Panc1 (cell line): ENCODE data around the gene TTC28. TPM values are rescaled to one million over a fixed set of nuclear protein-coding genes. Genes with fewer than 3 reads are reported as not detected.

Experiments used
- ATAC-seq: fragments of 200-7000 bp; cut with Tn5 transposase; 2 replicates; pipeline ENCODE4 v1.9.1; 2020; ENCODE audit warnings: mild to moderate bottlenecking, moderate library complexity
- BruUV-seq: library from RNA; stranded (reverse); fragments of 400-500 nt; replicated peaks from 2 replicates; lab custom pipeline; 2021; lab: Mats Ljungman, UMichigan
- CTCF ChIA-PET: fragments of 300-600 bp; sonication (Branson Sonifier 250); formaldehyde crosslinking; loops from one replicate; lab custom pipeline; 2022; ENCODE audit warnings: antibody characterized with exemption; lab: Charles Lee
- POLR2A ChIA-PET: fragments of 300-600 bp; sonication (Branson Sonifier 250); formaldehyde crosslinking; loops from one replicate; lab custom pipeline; 2022; ENCODE audit warnings: antibody characterized with exemption; lab: Charles Lee
- DNase-seq: peaks from one replicate; pipeline ENCODE4 v3.0.0-alpha.2; 2010; ENCODE audit warnings: low read depth, low spot score
- H3K27ac ChIP-seq: 2 replicates; pipeline ENCODE4 v1.5.1; 2011; ENCODE audit warnings: mild to moderate bottlenecking, low read length, inconsistent platforms
- H3K27me3 ChIP-seq: fragments of 200-500 bp; sonication (Bioruptor generic); 2 replicates; pipeline ENCODE4 v1.6.0; 2014; ENCODE audit warnings: low read length, inconsistent platforms; ENCODE audit not compliant: control insufficient read depth, insufficient read depth
- H3K36me3 ChIP-seq: fragments of 200-500 bp; sonication (Bioruptor generic); 2 replicates; pipeline ENCODE4 v1.5.1; 2014; ENCODE audit warnings: inconsistent platforms, mild to moderate bottlenecking, low read length, moderate library complexity; ENCODE audit not compliant: control insufficient read depth, insufficient read depth
- H3K4me1 ChIP-seq: 2 replicates; pipeline ENCODE4 v1.5.1; 2011; ENCODE audit warnings: inconsistent platforms, mild to moderate bottlenecking, low read length, moderate library complexity; ENCODE audit not compliant: control insufficient read depth, insufficient read depth
- H3K4me3 ChIP-seq, 2 experiments: 2 replicates each; pipeline ENCODE4 v1.5.1; 2011 to 2012; ENCODE audit warnings: low read depth in 2 of 2, low read length in 2 of 2, mild to moderate bottlenecking in 2 of 2, inconsistent platforms in 1 of 2, moderate library complexity in 1 of 2
- H3K9me3 ChIP-seq: fragments of 200-500 bp; sonication (Bioruptor generic); 2 replicates; pipeline ENCODE4 v1.5.1; 2014; ENCODE audit warnings: low read depth, mild to moderate bottlenecking, inconsistent platforms, low read length, moderate library complexity; ENCODE audit not compliant: control insufficient read depth, insufficient read depth
- POLR2AphosphoS5 ChIP-seq: IDR thresholded peaks from 2 replicates; pipeline ENCODE4 v1.6.1; 2012; ENCODE audit warnings: mild to moderate bottlenecking, low read depth, low read length, moderate library complexity
- SIN3A ChIP-seq: IDR thresholded peaks from 2 replicates; pipeline ENCODE4 v1.6.1; 2012; ENCODE audit warnings: low read depth, mild to moderate bottlenecking, low read length, moderate library complexity, borderline replicate concordance; ENCODE audit not compliant: insufficient read depth
- TCF7L2 ChIP-seq: IDR thresholded peaks from 2 replicates; pipeline ENCODE4 v1.6.1; 2011; ENCODE audit warnings: mild to moderate bottlenecking, low read depth, low read length, inconsistent platforms
- in situ Hi-C: cut with HindIII; loops from 2 replicates; pipeline ENCODE4 v1.10.0; 2016; ENCODE audit warnings: low sequenced_read_pairs, low pct_unique_long_range_greater_than_20kb
- intact Hi-C: fragments of 100-400 bp; cut with micrococcal nuclease; formaldehyde crosslinking; loops from one replicate; pipeline ENCODE4 v1.10.0; 2022; ENCODE audit not compliant: unreplicated experiment
- total RNA-seq: library from RNA; stranded (reverse); gene quantifications from one replicate; pipeline ENCODE4 v1.2.1, GENCODE V29; 2021; ENCODE audit not compliant: unreplicated experiment
- TF ChIP-seq, protein P1 (sequence below): fragments of 450-650 bp; IDR thresholded peaks from 2 replicates; pipeline ENCODE4 v1.5.1; 2017; ENCODE audit warnings: mild to moderate bottlenecking
- TF ChIP-seq, protein P2 (sequence below), 2 experiments: IDR thresholded peaks; 2 replicates each; pipeline ENCODE4 v1.6.1; 2011 to 2012; ENCODE audit warnings: low read depth in 2 of 2, control low read depth in 1 of 2, low read length in 1 of 2, mild to moderate bottlenecking in 1 of 2, moderate library complexity in 1 of 2; ENCODE audit not compliant: insufficient read depth in 1 of 2

Gene TTC28
- total RNA-seq, 1 experiment from 2014 or later: 24.8 TPM

DNA sequence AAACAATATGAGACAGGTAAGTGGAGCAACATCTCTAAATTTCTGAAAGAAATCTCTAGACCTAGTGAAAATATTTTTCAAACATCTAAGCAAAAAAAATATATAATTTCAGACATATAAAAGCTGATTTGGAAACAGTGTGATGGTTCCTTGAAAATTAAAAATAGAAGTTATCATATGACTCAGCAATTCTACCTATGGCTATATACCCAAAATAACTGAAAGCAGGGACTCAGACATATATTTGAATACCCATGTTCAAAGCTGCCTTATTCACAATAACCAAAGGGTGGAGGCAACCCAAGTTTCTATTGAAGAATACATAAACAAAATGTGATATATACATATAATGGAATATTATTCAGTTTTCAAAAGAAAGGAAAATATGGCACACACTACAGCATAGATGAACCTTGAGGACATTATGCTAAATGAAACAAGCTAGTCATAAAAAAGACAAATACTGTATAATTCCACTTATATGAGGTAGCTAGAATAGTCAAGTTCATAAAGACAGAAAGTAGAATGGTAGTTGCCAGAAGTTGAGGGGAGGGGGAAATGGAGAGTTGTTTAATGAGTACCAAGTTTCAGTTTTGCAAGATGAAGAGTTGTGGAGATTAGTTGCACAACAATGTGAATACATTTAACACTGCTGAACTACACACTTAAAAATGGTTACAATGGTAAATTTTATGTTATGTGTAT lies 300.4 kb downstream of the TTC28 start:
- no peak for ATAC-seq
- Histone ChIP-seq H3K27ac (no peak overlapping the region), H3K4me1 (no peaks in the 10 kb centered on the region), H3K27me3 (no peaks in the 10 kb centered on the region), H3K9me3 (no peaks in the 10 kb centered on the region), H3K36me3 (no peaks in the 10 kb centered on the region), H3K4me3 (no peak overlapping the region)
- no peak for DNase-seq
- ChIA-PET CTCF (no interaction called here), POLR2A (no interaction called here)
- intact Hi-C loops (no loop called here), in situ Hi-C loops (no loop called here)
- no peak for TF ChIP-seq POLR2AphosphoS5
- BruUV-seq: no TSS peak

GRCh38 chr22:28375761-28376534 lies 303.7 kb downstream of the TTC28 start:
- ATAC-seq (no peak), DNase-seq (no peak)
- no TSS peak for BruUV-seq
- intact Hi-C loops (no loop called here), in situ Hi-C loops (no loop called here)
- no peaks in the 10 kb centered on the region for H3K9me3 ChIP-seq
- H3K4me1 ChIP-seq: no peaks in the 10 kb centered on the region
- ChIA-PET POLR2A (no interaction called here), CTCF (no interaction called here)
- H3K27me3 ChIP-seq: no peaks in the 10 kb centered on the region
- H3K27ac ChIP-seq: no peak overlapping the region
- H3K4me3 ChIP-seq: no peak overlapping the region
- no peaks in the 10 kb centered on the region for H3K36me3 ChIP-seq
- TF ChIP-seq, protein P1, sequence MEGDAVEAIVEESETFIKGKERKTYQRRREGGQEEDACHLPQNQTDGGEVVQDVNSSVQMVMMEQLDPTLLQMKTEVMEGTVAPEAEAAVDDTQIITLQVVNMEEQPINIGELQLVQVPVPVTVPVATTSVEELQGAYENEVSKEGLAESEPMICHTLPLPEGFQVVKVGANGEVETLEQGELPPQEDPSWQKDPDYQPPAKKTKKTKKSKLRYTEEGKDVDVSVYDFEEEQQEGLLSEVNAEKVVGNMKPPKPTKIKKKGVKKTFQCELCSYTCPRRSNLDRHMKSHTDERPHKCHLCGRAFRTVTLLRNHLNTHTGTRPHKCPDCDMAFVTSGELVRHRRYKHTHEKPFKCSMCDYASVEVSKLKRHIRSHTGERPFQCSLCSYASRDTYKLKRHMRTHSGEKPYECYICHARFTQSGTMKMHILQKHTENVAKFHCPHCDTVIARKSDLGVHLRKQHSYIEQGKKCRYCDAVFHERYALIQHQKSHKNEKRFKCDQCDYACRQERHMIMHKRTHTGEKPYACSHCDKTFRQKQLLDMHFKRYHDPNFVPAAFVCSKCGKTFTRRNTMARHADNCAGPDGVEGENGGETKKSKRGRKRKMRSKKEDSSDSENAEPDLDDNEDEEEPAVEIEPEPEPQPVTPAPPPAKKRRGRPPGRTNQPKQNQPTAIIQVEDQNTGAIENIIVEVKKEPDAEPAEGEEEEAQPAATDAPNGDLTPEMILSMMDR: no peak
- TF ChIP-seq TCF7L2 (no peak), POLR2AphosphoS5 (no peak), SIN3A (no peak)
- TF ChIP-seq, protein P2, sequence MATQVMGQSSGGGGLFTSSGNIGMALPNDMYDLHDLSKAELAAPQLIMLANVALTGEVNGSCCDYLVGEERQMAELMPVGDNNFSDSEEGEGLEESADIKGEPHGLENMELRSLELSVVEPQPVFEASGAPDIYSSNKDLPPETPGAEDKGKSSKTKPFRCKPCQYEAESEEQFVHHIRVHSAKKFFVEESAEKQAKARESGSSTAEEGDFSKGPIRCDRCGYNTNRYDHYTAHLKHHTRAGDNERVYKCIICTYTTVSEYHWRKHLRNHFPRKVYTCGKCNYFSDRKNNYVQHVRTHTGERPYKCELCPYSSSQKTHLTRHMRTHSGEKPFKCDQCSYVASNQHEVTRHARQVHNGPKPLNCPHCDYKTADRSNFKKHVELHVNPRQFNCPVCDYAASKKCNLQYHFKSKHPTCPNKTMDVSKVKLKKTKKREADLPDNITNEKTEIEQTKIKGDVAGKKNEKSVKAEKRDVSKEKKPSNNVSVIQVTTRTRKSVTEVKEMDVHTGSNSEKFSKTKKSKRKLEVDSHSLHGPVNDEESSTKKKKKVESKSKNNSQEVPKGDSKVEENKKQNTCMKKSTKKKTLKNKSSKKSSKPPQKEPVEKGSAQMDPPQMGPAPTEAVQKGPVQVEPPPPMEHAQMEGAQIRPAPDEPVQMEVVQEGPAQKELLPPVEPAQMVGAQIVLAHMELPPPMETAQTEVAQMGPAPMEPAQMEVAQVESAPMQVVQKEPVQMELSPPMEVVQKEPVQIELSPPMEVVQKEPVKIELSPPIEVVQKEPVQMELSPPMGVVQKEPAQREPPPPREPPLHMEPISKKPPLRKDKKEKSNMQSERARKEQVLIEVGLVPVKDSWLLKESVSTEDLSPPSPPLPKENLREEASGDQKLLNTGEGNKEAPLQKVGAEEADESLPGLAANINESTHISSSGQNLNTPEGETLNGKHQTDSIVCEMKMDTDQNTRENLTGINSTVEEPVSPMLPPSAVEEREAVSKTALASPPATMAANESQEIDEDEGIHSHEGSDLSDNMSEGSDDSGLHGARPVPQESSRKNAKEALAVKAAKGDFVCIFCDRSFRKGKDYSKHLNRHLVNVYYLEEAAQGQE (IDR thresholded peaks at IDR 0.05; ENCODE audit: insufficient read depth in 1 of 2, low read depth in 2 of 2, low read length in 1 of 2): no peak

DNA sequence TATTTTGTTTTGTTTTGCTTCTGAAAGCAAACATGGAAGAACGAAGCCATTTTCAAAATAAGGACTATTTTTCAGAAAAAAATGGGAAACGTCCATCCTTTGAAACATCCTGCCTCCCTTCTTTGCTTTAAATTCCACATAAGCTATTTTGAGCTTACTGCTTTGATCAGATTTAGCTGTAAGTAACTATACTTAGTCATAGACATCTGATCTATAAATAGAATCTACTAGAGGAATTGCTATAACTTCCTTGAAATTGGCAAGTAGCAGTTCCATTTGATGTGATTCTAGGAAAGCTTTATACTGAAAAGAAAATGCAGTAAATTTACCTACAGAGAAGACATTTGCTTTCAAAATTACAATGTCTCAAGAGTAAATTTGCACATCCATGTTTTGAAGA lies 305.8 kb downstream of the TTC28 start:
- Histone ChIP-seq H3K27ac (no peak overlapping the region), H3K4me3 (no peak overlapping the region), H3K27me3 (no peaks in the 10 kb centered on the region), H3K36me3 (no peaks in the 10 kb centered on the region), H3K9me3 (no peaks in the 10 kb centered on the region), H3K4me1 (no peaks in the 10 kb centered on the region)
- in situ Hi-C loops: no loop called here
- DNase-seq (no peak), ATAC-seq (no peak)
- intact Hi-C loops: no loop called here
- POLR2A ChIA-PET: interaction anchor here (0.6 kb wide), 1 partner anchor 43 kb away, joined by 3 read pairs; no protein-coding TSS in a partner anchor
- TF ChIP-seq, protein P2 (IDR thresholded peaks at IDR 0.05; ENCODE audit: insufficient read depth in 1 of 2, low read depth in 2 of 2, low read length in 1 of 2): no peak
- TF ChIP-seq SIN3A (no peak), TCF7L2 (no peak), POLR2AphosphoS5 (no peak)
- TF ChIP-seq, protein P1: no peak
- no TSS peak for BruUV-seq
- CTCF ChIA-PET: interaction anchor here (0.6 kb wide), 1 partner anchor 11 kb away, joined by 9 read pairs; no protein-coding TSS in a partner anchor
